Right lobe of liver (tissue), 6 donors: ENCODE measurements around the gene SYNGR1. TPM values are rescaled to one million over a fixed set of nuclear protein-coding genes. Genes with fewer than 3 reads are reported as not detected.

Experiments
- ATAC-seq, 4 donors: fragments of 200-7000 bp; cut with Tn5 transposase; one replicate each; pipeline ENCODE4 v1.9.1; 2020; ENCODE audit warnings: mild to moderate bottlenecking in 4 of 4, moderate library complexity in 4 of 4
- DNase-seq, 3 donors: peaks; one replicate each; pipeline ENCODE4 v3.0.0-alpha.2; 2020
- H3K27ac ChIP-seq, 3 donors: fragments of 200-600 bp; one replicate each; pipeline ENCODE4 v1.8.0; 2022
- H3K27me3 ChIP-seq, 2 donors: fragments of 200-600 bp; one replicate each; pipeline ENCODE4 v1.8.0; 2022
- H3K36me3 ChIP-seq, 4 donors: fragments of 200-600 bp; sonication (generic) in 1 of 4; one replicate each; pipeline versions ENCODE4 v1.5.1 to v1.8.0; 2017 to 2022; ENCODE audit warnings: control low read depth in 1 of 4
- H3K4me1 ChIP-seq, 4 donors: fragments of 200-600 bp; sonication (generic) in 1 of 4; one replicate each; pipeline versions ENCODE4 v1.5.1 to v1.8.0; 2017 to 2022; ENCODE audit warnings: control low read depth in 1 of 4
- H3K4me3 ChIP-seq, 3 donors: fragments of 200-600 bp; one replicate each; pipeline ENCODE4 v1.8.0; 2022
- H3K9me3 ChIP-seq, 4 donors: fragments of 200-600 bp; sonication (generic) in 1 of 4; one replicate each; pipeline versions ENCODE4 v1.5.1 to v1.8.0; 2017 to 2022; ENCODE audit warnings: control low read depth in 1 of 4
- POLR2A ChIP-seq: fragments of 450-650 bp; IDR thresholded peaks from one replicate; pipeline ENCODE4 v1.6.1; 2017; ENCODE audit warnings: antibody characterized with exemption, mild to moderate bottlenecking
- WGBS: methylation state at CpG from one replicate; pipeline ENCODE4 v1.1.6; 2018; ENCODE audit warnings: low coverage, low lambda C conversion rate; ENCODE audit not compliant: insufficient coverage; ENCODE audit errors: missing lambda C conversion rate; 5-methylcytosine and 5-hydroxymethylcytosine counted together
- intact Hi-C, 2 donors: fragments of 100-400 bp; cut with DNase I; formaldehyde crosslinking; loops; one replicate each; pipeline versions ENCODE4 v1.11.2 to v1.14.1; 2022
- total RNA-seq, 6 experiments: library from RNA; depleted of rRNA in 2 of 6; stranded (reverse); fragments of >200 nt in 2 of 6; fragmentation: NEBNext Ultra II Directional in 3 of 6; extraction: Animal tissue kit (Norgen Biotek cat#: 25700) in 3 of 6; gene quantifications; one replicate each; pipeline versions ENCODE4 v1.1.0 to v1.2.4, GENCODE V29; 2016 to 2023
- TF ChIP-seq, protein P1 (sequence below), 4 donors: fragments of 200-600 bp in 3 of 4; fragments of 450-650 bp in 1 of 4; IDR thresholded peaks; one replicate each; pipeline versions ENCODE4 v1.5.1 to v1.8.0; 2016 to 2022; ENCODE audit warnings: antibody characterized with exemption in 4 of 4, mild to moderate bottlenecking in 2 of 4
- donor health status: DM: no; HTN: yes; CAD: no.
- donor health status: DM: no; HTN: no; CAD: no.
- donor health status: DM: no; HTN: no; CAD: no.
- donor health status: DM: no; HTN: yes; CAD: no.
- donor health status: DM: no; HTN: yes; CAD: no.

Gene SYNGR1
- total RNA-seq, 6 experiments from 2014 or later, result 0.74 to 3.2 (median 2.2) TPM

DNA sequence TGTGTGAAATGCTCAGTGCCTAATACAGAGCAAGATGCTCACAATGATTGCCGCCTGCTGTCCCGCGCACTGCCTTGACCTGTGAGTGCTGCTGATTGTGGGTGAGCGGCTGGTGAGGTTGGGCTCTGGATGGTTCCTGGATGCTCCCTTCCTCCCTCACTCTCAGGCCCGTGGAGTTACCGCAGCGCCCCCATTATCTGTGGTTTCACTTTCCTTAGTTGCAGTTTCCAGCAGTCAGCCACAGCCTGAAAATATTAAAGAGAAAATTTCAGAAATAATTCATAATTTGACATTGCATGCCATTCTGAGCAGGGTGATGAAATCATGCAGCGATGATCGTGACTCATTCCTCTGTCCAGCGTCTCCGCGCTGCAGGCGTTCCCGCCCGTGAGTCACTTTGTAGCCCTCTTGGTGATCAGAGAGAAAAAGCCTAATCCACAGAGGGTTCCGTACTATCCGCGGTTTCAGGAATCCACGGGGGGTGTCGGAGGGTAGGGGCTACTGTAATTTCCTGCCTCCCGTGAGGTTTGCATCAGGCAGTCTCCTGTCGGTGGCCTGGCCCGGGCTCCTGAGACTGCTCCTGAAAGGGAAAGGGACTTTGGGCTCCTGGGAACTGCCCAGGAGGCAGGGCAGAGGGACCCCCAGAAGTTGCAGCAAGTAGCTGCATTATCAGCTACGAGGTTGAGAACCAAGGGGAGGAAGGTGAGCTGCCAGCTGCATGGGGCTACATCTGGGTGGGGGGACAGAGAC lies 41.0 kb upstream of the SYNGR1 start:
- peaks cover 5 to 24% (median 15%) of the 10 kb centered on the region in 4 donors for H3K36me3 ChIP-seq
- TF ChIP-seq, protein P1, sequence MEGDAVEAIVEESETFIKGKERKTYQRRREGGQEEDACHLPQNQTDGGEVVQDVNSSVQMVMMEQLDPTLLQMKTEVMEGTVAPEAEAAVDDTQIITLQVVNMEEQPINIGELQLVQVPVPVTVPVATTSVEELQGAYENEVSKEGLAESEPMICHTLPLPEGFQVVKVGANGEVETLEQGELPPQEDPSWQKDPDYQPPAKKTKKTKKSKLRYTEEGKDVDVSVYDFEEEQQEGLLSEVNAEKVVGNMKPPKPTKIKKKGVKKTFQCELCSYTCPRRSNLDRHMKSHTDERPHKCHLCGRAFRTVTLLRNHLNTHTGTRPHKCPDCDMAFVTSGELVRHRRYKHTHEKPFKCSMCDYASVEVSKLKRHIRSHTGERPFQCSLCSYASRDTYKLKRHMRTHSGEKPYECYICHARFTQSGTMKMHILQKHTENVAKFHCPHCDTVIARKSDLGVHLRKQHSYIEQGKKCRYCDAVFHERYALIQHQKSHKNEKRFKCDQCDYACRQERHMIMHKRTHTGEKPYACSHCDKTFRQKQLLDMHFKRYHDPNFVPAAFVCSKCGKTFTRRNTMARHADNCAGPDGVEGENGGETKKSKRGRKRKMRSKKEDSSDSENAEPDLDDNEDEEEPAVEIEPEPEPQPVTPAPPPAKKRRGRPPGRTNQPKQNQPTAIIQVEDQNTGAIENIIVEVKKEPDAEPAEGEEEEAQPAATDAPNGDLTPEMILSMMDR (IDR thresholded peaks at IDR 0.05), result no peak
- TF ChIP-seq POLR2A, result no peak
- H3K4me3 ChIP-seq, result no peak overlapping the region
- H3K9me3 ChIP-seq, result no peaks in the 10 kb centered on the region
- H3K27ac ChIP-seq, result peak overlapping the region in 1 of 3 donors; percentile 33
- ATAC-seq (peak in 3 of 4 donors; percentile 8 to 16 (median 10)), DNase-seq (peak in 1 of 3 donors; percentile 54)
- 16% methylated on average over 15 of the region's 24 CpGs for WGBS
- no peaks in the 10 kb centered on the region for H3K27me3 ChIP-seq
- H3K4me1 ChIP-seq, result peaks cover 0 to 20% (median 8%) of the 10 kb centered on the region in 4 donors
- intact Hi-C loops, result no loop called here

GRCh38 chr22:39309364-39309861 lies 40.4 kb upstream of the SYNGR1 start:
- H3K4me1 ChIP-seq, result peaks cover 0 to 20% (median 5%) of the 10 kb centered on the region in 4 donors
- no peak overlapping the region for H3K4me3 ChIP-seq
- no peaks in the 10 kb centered on the region for H3K9me3 ChIP-seq
- TF ChIP-seq, protein P1 (IDR thresholded peaks at IDR 0.05), result no peak
- no peak for TF ChIP-seq POLR2A
- ATAC-seq (no peak), DNase-seq (peak in 1 of 3 donors; percentile 36)
- 40% methylated on average over 2 of the region's 18 CpGs for WGBS
- no peaks in the 10 kb centered on the region for H3K27me3 ChIP-seq
- H3K27ac ChIP-seq, result peak overlapping the region in 1 of 3 donors; percentile 33
- intact Hi-C loops, result no loop called here
- H3K36me3 ChIP-seq, result peaks cover 5 to 30% (median 22%) of the 10 kb centered on the region in 4 donors

GRCh38 chr22:39309881-39310714 lies 39.7 kb upstream of the SYNGR1 start:
- Histone ChIP-seq H3K36me3 (peaks cover 10 to 37% (median 27%) of the 10 kb centered on the region in 4 donors), H3K4me1 (peaks cover 0 to 20% (median 4%) of the 10 kb centered on the region in 4 donors)
- no peak for ATAC-seq

More at GRCh38 chr22:39309881-39310714, 39.7 kb upstream of the SYNGR1 start:
- DNase-seq, result no peak
- Histone ChIP-seq H3K4me3 (no peak overlapping the region), H3K27ac (no peak overlapping the region), H3K9me3 (no peaks in the 10 kb centered on the region), H3K27me3 (no peaks in the 10 kb centered on the region)
- intact Hi-C loops, result loop anchor here (5.0 to 10.0 kb wide), 2 partner anchors 65 to 138 kb away; partner anchors contain the start of gene PDGFB (in 1 of the 2)
- 67% methylated on average over 3 of the region's 16 CpGs for WGBS
- no peak for TF ChIP-seq POLR2A
- TF ChIP-seq, protein P1 (IDR thresholded peaks at IDR 0.05), result no peak
